ENCODE measurements around the gene AHCYL2. TPM values are rescaled to one million over a fixed set of nuclear protein-coding genes. Genes with fewer than 3 reads are reported as not detected.

The AHCYL2 gene
- total and polyA plus RNA-seq, 2 experiments from 2014 or later, result 7.8 to 29.4 TPM

DNA sequence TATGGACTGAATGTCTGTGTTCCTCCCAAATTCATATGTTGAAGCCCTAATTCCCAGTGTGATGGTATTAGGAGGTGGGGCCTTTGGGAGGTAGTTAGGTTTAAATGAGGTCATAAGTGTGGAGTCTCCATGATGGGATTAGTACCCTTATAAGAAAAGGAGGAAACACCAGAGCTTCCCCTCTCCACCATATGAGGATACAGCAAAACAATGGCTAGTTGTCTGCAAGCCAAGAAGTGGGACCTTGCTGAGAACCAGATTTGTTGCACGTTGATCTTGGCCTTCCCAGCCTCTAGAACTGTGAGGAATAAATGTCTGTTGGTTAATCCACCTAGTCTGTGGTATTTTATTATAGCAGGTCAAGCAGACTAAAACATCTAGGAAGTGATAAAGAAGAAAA, 102.2 kb downstream of the AHCYL2 start:
- H3K79me2 ChIP-seq (replicated peaks; ENCODE audit: insufficient read depth), result 0 out of 2 replicates have a peak, but pooled peaks cover 3% of the 10 kb centered on the region
- no peaks in the 10 kb centered on the region for H3K27me3 ChIP-seq (ENCODE audit: insufficient read depth)
- H3K36me3 ChIP-seq (ENCODE audit: insufficient read depth), result no peaks in the 10 kb centered on the region; the same call in 1 of the 2 replicates
- no peak for ATAC-seq
- no peak overlapping the region for H3K4me3 Mint-ChIP-seq
- DNase-seq (ENCODE audit: low spot score), result no peak
- no peak overlapping the region for H3K4me2 ChIP-seq
- peaks cover 25% of the 10 kb centered on the region for H3K36me3 Mint-ChIP-seq (ENCODE audit: low read depth)
- no peaks in the 10 kb centered on the region for H3K4me1 ChIP-seq (ENCODE audit: insufficient read depth)
- no peak overlapping the region for H3K27ac ChIP-seq (ENCODE audit: low read depth)
- no peak overlapping the region for H3K27ac Mint-ChIP-seq
- H3K27me3 Mint-ChIP-seq (ENCODE audit: insufficient read depth, low read depth, poor library complexity), result peaks cover 3% of the 10 kb centered on the region
- no peaks in the 10 kb centered on the region; the same call in 1 of the 2 replicates for H4K20me1 ChIP-seq (replicated peaks; ENCODE audit: insufficient read depth)
- no peak overlapping the region for H3K4me3 ChIP-seq
- H2AFZ ChIP-seq, result no peak overlapping the region
- TF ChIP-seq ZNF331 (CRISPR knock-in tag; IDR thresholded peaks at IDR 0.05; ENCODE audit: low read depth) (no peak), ZNF114 (CRISPR knock-in tag; IDR thresholded peaks at IDR 0.05) (no peak), CTCF (conservative IDR thresholded peaks at IDR 0.05; ENCODE audit: low read depth in 2 of 2) (no peak), REST (IDR thresholded peaks at IDR 0.05; ENCODE audit: unreplicated experiment) (no peak), NANOG (IDR thresholded peaks at IDR 0.05; ENCODE audit: borderline replicate concordance) (no peak), STAT1 (IDR thresholded peaks at IDR 0.05; ENCODE audit: unreplicated experiment) (no peak), POLR2AphosphoS5 (IDR thresholded peaks at IDR 0.05; ENCODE audit: low read depth) (no peak), ZNF462 (CRISPR knock-in tag; IDR thresholded peaks at IDR 0.05) (no peak), JUNB (IDR thresholded peaks at IDR 0.05; ENCODE audit: unreplicated experiment) (no peak)
- H3K9me3 Mint-ChIP-seq, result peaks cover 12% of the 10 kb centered on the region
- no peaks in the 10 kb centered on the region for H3F3A ChIP-seq (replicated peaks; ENCODE audit: low read depth)
- H3K4me1 Mint-ChIP-seq, result no peaks in the 10 kb centered on the region
- no peaks in the 10 kb centered on the region for H3K9me2 ChIP-seq (ENCODE audit: insufficient read depth)

Measured in GM23338 (cell line).